Measurements from ENCODE around the gene AUNIP.

AUNIP gene

DNA sequence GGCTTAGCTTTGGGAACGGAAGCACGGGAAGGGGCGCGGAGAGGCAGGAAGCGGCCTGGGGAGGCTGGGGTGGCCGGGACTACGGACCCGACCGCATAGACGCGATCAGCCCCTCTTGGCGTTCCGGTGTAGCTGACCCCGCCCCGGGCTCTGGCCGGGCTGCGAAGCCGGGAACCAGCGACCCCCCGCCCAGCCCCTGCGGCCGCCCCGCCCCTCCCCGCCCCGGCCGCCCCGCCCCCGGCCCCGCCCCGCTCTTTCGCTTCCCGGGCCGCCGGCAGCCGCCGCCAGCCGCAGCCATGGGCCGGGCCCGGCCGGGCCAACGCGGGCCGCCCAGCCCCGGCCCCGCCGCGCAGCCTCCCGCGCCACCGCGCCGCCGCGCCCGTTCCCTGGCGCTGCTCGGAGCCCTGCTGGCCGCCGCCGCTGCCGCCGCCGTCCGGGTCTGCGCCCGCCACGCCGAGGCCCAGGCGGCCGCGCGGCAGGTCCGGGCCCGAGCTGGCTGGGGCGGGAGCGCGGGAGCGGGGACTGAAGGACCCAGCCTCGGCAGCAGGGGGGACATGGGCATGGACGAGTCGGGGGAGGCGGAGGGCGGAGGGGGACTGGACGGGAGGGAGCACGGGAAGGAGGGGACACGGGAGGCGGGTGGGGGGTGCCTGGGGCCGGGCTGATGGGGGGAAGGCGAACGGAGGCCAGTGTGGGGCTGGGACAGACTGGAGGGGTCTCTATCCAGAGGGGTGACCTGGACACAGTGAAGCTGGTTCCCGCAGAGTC lies 59.1 kb downstream of the AUNIP start, which contains the start of gene SELENON:
Gene SELENON, plus strand, starts transcription at position 259 of the 768 bp plus-strand sequence. Its CDS starts 38 bp downstream, at position 297.
- TF ChIP-seq, protein P1, sequence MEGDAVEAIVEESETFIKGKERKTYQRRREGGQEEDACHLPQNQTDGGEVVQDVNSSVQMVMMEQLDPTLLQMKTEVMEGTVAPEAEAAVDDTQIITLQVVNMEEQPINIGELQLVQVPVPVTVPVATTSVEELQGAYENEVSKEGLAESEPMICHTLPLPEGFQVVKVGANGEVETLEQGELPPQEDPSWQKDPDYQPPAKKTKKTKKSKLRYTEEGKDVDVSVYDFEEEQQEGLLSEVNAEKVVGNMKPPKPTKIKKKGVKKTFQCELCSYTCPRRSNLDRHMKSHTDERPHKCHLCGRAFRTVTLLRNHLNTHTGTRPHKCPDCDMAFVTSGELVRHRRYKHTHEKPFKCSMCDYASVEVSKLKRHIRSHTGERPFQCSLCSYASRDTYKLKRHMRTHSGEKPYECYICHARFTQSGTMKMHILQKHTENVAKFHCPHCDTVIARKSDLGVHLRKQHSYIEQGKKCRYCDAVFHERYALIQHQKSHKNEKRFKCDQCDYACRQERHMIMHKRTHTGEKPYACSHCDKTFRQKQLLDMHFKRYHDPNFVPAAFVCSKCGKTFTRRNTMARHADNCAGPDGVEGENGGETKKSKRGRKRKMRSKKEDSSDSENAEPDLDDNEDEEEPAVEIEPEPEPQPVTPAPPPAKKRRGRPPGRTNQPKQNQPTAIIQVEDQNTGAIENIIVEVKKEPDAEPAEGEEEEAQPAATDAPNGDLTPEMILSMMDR (IDR thresholded peaks at IDR 0.05; ENCODE audit: insufficient read depth, low read depth, low read length, missing control alignments), result no peak
- H3K4me3 ChIP-seq (ENCODE audit: low read length), result peak within 1 kb of the TSS; percentile 57
- DNase-seq (ENCODE audit: low read depth), result peak; percentile 37

DNA sequence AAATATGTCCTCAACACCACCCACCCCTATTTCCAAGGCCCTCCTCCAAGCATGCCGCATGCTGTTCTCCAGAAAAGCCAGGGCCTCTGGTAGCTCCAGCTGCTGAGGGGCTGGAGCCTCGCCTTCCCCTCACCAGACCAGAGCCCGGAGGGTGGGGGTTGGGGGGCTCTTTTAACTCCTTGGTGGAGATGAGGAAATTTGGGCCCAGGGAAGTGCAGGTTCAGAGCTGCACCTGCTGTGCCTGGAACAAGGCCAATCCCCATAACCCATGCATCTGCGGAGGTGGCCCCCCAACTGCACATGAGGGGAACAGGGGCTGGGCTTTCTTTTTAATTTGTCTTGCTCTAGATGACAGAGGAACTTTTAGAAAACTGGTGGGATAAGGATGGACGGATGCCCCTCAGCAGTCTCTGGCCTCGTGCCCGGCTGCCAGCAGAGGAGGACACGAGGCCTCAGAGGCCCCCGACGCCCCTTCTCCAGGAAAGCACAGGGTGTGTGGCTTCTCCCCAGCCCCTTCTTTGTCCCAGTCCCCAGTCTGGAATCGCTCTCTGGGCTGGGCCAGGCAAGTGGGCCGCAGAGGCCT lies 59.8 kb downstream of the AUNIP start:
- H3K4me3 ChIP-seq (ENCODE audit: low read length), result peak overlapping the region; percentile 43
- TF ChIP-seq, protein P1 (IDR thresholded peaks at IDR 0.05; ENCODE audit: insufficient read depth, low read depth, low read length, missing control alignments), result no peak
- no peak for DNase-seq (ENCODE audit: low read depth)

DNA sequence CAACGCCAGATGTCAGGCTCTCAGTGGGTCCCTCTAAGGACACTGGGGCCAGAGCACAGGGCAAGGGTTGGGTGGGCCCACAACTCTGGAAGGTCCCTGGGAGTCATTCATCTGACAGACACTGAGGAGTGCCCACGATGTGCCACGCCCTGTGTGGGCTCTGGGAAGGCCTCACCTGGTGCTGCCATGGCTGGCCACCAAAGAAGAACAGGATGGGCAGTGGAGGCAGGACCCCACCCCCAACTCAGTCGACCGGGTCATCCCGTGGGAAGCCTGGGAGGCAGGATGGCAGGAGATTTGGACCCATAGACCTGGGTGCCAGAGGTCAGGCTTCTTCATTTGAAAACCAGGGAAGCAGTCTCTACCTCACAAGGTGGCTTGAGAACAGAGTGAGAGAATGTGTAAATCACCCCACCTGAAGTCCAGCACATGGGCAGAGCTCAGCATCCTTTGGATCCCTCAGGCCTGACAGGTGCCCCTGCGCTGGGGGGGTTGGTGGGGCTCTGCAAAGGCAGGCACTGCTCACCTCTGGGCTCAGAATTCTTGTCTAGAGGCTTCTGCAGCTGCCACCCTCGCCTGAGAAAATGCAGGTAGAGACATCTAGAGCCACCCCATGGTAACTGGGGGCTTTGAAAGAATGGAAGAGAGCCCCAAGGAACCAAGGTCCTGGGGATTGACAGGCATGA lies 60.4 kb downstream of the AUNIP start:
- TF ChIP-seq, protein P1 (IDR thresholded peaks at IDR 0.05; ENCODE audit: insufficient read depth, low read depth, low read length, missing control alignments), result no peak
- DNase-seq (ENCODE audit: low read depth), result no peak
- H3K4me3 ChIP-seq (ENCODE audit: low read length), result no peak overlapping the region

DNA sequence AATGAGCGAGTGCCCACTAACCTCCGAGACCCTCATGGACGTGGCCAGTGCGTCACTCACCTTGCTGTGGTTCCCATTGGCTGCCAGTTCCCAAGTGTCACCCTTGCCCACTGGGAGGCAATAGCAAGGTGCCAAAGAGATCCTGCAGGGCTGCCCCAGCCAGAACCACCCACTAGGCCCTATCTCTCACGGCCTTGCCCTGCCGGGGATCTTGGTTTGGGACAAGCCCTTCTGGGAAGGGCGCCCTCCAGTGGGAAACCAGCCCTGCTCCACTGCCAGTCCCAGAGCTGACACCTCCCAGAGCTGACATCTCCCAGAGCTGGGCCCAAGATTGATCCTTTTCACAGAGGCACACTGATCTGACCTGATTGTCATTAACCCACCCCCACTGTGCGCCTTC lies 61.3 kb downstream of the AUNIP start:
- TF ChIP-seq, protein P1 (IDR thresholded peaks at IDR 0.05; ENCODE audit: insufficient read depth, low read depth, low read length, missing control alignments), result peak; percentile 58
- DNase-seq (ENCODE audit: low read depth), result peak; percentile 59
- no peak overlapping the region for H3K4me3 ChIP-seq (ENCODE audit: low read length)

DNA sequence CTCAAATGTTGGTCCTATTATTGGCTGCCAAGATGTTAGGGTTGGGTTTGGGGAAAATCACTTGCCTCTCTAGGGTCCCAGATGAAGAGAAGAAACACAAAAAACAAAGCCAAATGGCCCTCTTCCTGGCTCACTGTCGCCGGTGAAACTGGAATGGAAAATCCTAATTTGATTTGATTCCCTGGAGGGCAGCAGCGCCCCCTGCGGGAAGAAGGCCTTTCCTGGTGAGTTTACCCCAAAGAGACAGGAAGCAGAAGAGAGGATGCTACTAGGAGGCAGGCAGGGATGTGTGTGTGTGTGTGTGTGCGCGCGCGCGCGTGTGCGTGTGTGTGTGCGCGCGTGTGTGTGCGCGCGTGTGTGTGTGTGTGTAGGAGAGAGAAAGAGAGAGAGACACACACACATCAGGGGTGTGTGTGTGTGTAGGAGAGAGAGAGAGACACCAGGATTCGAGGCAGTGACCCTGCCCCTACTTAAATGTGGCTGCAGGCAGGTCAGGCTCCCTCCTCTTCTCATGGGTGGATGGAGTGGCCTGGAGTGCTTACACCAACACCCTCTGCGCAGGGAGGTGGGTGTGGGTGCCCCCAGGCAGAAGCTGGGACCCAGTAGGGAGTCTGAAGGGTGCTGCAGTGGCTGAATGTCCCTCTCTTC lies 62.3 kb downstream of the AUNIP start:
- H3K4me3 ChIP-seq (ENCODE audit: low read length), result no peak overlapping the region
- peak; percentile 80 for DNase-seq (ENCODE audit: low read depth)
- TF ChIP-seq, protein P1 (IDR thresholded peaks at IDR 0.05; ENCODE audit: insufficient read depth, low read depth, low read length, missing control alignments), result peak; percentile 94

DNA sequence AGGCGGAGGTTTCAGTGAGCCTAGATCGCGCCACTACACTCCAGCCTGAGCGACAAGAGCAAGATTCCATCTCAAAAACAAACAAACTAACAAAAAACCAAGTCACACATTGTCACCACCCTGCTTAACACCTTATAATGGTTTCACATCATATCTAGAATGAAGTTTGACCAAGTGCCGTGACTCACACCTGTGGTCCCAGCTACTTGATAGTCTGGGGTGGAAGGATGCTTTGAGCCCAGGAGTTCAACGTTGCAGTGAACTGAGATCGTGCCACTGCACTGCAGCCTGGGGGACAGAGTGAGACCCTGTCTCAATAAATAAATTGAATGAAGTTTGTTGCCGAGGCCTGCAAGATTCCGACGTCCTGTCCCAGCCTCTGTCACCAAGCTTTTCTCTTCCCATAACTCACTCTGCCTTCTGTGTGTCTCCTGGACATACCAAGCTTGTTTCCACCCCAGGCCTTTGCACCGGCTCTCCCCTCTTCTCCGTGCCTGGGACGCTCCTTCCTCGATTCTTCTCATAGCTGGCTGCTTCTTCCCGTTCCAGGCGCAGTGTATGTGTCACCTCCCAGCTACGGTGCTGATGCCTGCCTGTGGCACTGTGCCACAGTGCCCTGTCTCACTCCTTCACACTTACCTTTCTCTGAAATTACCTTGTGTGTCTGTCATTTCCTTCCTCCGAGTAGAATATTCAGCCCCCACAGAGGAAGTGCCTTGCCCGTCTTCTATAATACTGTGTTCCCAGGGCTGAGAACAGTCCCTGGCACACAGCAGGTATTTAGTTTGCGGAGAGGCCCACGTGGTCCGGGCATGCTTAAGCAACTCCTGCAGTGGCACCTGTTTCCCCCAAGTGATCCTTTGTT lies 63.1 kb downstream of the AUNIP start:
- no peak overlapping the region for H3K4me3 ChIP-seq (ENCODE audit: low read length)
- DNase-seq (ENCODE audit: low read depth), result peak; percentile 58

More for the DNA sequence above, 63.1 kb downstream of the AUNIP start:
- TF ChIP-seq, protein P1 (IDR thresholded peaks at IDR 0.05; ENCODE audit: insufficient read depth, low read depth, low read length, missing control alignments), result no peak

All from epithelial cell of esophagus (primary cell).